ENCODE results near the gene RHO. TPM values are rescaled to one million over a fixed set of nuclear protein-coding genes. Genes with fewer than 3 reads are reported as not detected.

The RHO gene
- total and polyA plus RNA-seq, 10 of the 15 experiments (the other 5 are each of a cell fraction or from before 2014, with no cell fraction given) = not detected

DNA sequence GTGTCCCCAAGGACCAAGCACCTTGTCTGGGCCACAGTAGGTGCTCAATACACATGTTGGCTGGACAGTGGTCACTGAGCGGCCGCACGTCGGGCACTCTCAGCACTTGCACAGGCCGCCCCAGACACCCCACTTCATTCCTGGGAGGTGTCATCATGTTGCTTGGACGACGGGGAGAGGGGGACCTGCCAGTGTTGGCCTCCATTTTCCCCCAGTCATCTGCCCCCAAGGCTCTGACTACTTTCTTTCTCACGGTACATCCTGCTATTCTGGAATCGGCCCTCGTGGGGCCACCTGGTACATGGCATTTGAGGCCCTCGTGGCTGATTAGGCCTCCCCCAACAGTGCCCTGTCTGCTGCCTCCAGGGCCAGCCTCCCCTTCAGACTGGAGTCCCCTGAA lies 1.2 kb upstream of the RHO start:
- H3K79me2 ChIP-seq (ENCODE audit: control insufficient read depth, insufficient read depth, low read length) = no peaks in the 10 kb centered on the region
- ChIA-PET SMC1A (ENCODE audit: uncharacterized antibody, unreplicated experiment) (interaction anchor here (1.0 kb wide), 1 partner anchor 10 kb away, joined by 3 read pairs; no protein-coding TSS in a partner anchor), POLR2A (interaction anchor here (0.7 kb wide), 1 partner anchor 93 kb away, joined by 3 read pairs; no protein-coding TSS in a partner anchor), CTCF (no interaction called here), RAD21 (ENCODE audit: unreplicated experiment) (no interaction called here)
- WGBS (ENCODE audit: insufficient coverage, insufficient replicate concordance, low lambda C conversion rate, missing lambda C conversion rate) = 83% methylated on average over 11 of the region's 11 CpGs
- peaks cover 12% of the 10 kb centered on the region for H3K4me1 ChIP-seq (ENCODE audit: control insufficient read depth, insufficient read depth, low read length)
- no peaks in the 10 kb centered on the region for H3K36me3 ChIP-seq (ENCODE audit: control insufficient read depth in 2 of 2, insufficient read depth in 2 of 2, low read length in 1 of 2)
- no peak overlapping the region for H3K27ac ChIP-seq (ENCODE audit: control insufficient read depth, insufficient read depth)
- BruUV-seq (replicated peaks) = no TSS peak
- in situ Hi-C loops (cut with MboI) = no loop called here
- no peak for TF ChIP-seq EGR1 (IDR thresholded peaks at IDR 0.05; ENCODE audit: borderline replicate concordance in 1 of 2, low read depth in 2 of 2, low read length in 2 of 2)
- TF ChIP-seq, protein P1, sequence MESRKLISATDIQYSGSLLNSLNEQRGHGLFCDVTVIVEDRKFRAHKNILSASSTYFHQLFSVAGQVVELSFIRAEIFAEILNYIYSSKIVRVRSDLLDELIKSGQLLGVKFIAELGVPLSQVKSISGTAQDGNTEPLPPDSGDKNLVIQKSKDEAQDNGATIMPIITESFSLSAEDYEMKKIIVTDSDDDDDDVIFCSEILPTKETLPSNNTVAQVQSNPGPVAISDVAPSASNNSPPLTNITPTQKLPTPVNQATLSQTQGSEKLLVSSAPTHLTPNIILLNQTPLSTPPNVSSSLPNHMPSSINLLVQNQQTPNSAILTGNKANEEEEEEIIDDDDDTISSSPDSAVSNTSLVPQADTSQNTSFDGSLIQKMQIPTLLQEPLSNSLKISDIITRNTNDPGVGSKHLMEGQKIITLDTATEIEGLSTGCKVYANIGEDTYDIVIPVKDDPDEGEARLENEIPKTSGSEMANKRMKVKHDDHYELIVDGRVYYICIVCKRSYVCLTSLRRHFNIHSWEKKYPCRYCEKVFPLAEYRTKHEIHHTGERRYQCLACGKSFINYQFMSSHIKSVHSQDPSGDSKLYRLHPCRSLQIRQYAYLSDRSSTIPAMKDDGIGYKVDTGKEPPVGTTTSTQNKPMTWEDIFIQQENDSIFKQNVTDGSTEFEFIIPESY (IDR thresholded peaks at IDR 0.05) = no peak
- no peak for TF ChIP-seq ZSCAN29 (IDR thresholded peaks at IDR 0.05)
- no peak for TF ChIP-seq JUNB (IDR thresholded peaks at IDR 0.05)
- TF ChIP-seq RBBP5 (conservative IDR thresholded peaks at IDR 0.05) = no peak
- TF ChIP-seq CREB1 (IDR thresholded peaks at IDR 0.05; ENCODE audit: low read depth) = no peak
- no peak for TF ChIP-seq ELK1 (IDR thresholded peaks at IDR 0.05; ENCODE audit: low read depth, low read length)
- no peak for TF ChIP-seq TCF12 (IDR thresholded peaks at IDR 0.05; ENCODE audit: low read depth, low read length)
- no peak for TF ChIP-seq KLF5 (IDR thresholded peaks at IDR 0.05; ENCODE audit: partially characterized antibody)
- TF ChIP-seq IKZF1 (conservative IDR thresholded peaks at IDR 0.05) = no peak
- TF ChIP-seq HSF1 (IDR thresholded peaks at IDR 0.05; ENCODE audit: low read depth, low read length) = no peak
- TF ChIP-seq, protein P2, sequence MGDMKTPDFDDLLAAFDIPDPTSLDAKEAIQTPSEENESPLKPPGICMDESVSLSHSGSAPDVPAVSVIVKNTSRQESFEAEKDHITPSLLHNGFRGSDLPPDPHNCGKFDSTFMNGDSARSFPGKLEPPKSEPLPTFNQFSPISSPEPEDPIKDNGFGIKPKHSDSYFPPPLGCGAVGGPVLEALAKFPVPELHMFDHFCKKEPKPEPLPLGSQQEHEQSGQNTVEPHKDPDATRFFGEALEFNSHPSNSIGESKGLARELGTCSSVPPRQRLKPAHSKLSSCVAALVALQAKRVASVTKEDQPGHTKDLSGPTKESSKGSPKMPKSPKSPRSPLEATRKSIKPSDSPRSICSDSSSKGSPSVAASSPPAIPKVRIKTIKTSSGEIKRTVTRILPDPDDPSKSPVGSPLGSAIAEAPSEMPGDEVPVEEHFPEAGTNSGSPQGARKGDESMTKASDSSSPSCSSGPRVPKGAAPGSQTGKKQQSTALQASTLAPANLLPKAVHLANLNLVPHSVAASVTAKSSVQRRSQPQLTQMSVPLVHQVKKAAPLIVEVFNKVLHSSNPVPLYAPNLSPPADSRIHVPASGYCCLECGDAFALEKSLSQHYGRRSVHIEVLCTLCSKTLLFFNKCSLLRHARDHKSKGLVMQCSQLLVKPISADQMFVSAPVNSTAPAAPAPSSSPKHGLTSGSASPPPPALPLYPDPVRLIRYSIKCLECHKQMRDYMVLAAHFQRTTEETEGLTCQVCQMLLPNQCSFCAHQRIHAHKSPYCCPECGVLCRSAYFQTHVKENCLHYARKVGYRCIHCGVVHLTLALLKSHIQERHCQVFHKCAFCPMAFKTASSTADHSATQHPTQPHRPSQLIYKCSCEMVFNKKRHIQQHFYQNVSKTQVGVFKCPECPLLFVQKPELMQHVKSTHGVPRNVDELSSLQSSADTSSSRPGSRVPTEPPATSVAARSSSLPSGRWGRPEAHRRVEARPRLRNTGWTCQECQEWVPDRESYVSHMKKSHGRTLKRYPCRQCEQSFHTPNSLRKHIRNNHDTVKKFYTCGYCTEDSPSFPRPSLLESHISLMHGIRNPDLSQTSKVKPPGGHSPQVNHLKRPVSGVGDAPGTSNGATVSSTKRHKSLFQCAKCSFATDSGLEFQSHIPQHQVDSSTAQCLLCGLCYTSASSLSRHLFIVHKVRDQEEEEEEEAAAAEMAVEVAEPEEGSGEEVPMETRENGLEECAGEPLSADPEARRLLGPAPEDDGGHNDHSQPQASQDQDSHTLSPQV (IDR thresholded peaks at IDR 0.05) = no peak
- TF ChIP-seq SMAD1 (IDR thresholded peaks at IDR 0.05; ENCODE audit: low read depth, partially characterized antibody) = no peak
- no peak for TF ChIP-seq MEF2B (IDR thresholded peaks at IDR 0.05; ENCODE audit: partially characterized antibody, poor library complexity, severe bottlenecking)
- no peak for TF ChIP-seq ZNF384 (IDR thresholded peaks at IDR 0.05; ENCODE audit: borderline replicate concordance, low read depth, low read length)
- FAIRE-seq (no peak), ATAC-seq (no peak), DNase-seq (ENCODE audit: low read depth, low spot score) (no peak)
- no peaks in the 10 kb centered on the region for H4K20me1 ChIP-seq (ENCODE audit: control insufficient read depth, insufficient read depth)
- intact Hi-C loops (cut with micrococcal nuclease; ENCODE audit: unreplicated experiment) = no loop called here
- no peak overlapping the region for H3K9ac ChIP-seq (ENCODE audit: control insufficient read depth, insufficient read depth, low read length)
- no peak overlapping the region for H3K4me3 ChIP-seq
- no peaks in the 10 kb centered on the region for H3K9me3 ChIP-seq (replicated peaks; ENCODE audit: control insufficient read depth, insufficient read depth, low read length)
- H3K27me3 ChIP-seq (replicated peaks in 1 of 2; ENCODE audit: control insufficient read depth in 2 of 2, insufficient read depth in 2 of 2, low read length in 1 of 2) = no peaks in the 10 kb centered on the region
- no peak overlapping the region for H2AFZ ChIP-seq (ENCODE audit: control insufficient read depth, low read depth, low read length)
- H3K4me2 ChIP-seq (ENCODE audit: control insufficient read depth, insufficient read depth) = no peak overlapping the region

All from GM12878 (cell line).